Gastrocnemius medialis (tissue), 4 donors: ENCODE data around the gene GJC2. TPM values are rescaled to one million over a fixed set of nuclear protein-coding genes. Genes with fewer than 3 reads are reported as not detected.

ENCODE experiments used
- ATAC-seq, 2 donors: fragments of 150-250 bp; one replicate each; pipeline ENCODE4 v1.9.1; 2016
- DNase-seq, 2 donors: peaks; one replicate each; pipeline ENCODE4 v3.0.0-alpha.2; 2019
- H3K27ac ChIP-seq, 4 donors: fragments of 200-600 bp; sonication (generic); 1 replicate in 1 of 4; 2 replicates in 3 of 4; pipeline ENCODE4 v1.5.1; 2016 to 2018; ENCODE audit warnings: mild to moderate bottlenecking in 2 of 4, moderate library complexity in 1 of 4
- H3K27me3 ChIP-seq, 3 donors: fragments of 200-600 bp; sonication (generic) in 2 of 3; 1 replicate in 1 of 3; 2 replicates in 2 of 3; pipeline versions ENCODE4 v1.5.1 to v1.6.0; 2016 to 2019; ENCODE audit warnings: mild to moderate bottlenecking in 1 of 3, moderate library complexity in 1 of 3
- H3K36me3 ChIP-seq, 2 donors: fragments of 200-600 bp; sonication (generic) in 1 of 2; one replicate each; pipeline ENCODE4 v1.5.1; 2017 to 2018
- H3K4me1 ChIP-seq, 2 donors: fragments of 200-600 bp; sonication (generic) in 1 of 2; one replicate each; pipeline ENCODE4 v1.5.1; 2016 to 2017; ENCODE audit warnings: mild to moderate bottlenecking in 2 of 2
- H3K4me3 ChIP-seq, 4 donors: fragments of 200-600 bp; sonication (generic) in 3 of 4; 1 replicate in 1 of 4; 2 replicates in 3 of 4; pipeline ENCODE4 v1.5.1; 2016 to 2019; ENCODE audit warnings: mild to moderate bottlenecking in 2 of 4
- H3K9me3 ChIP-seq, 3 donors: fragments of 200-600 bp; sonication (generic) in 2 of 3; 1 replicate in 1 of 3; 2 replicates in 2 of 3; pipeline ENCODE4 v1.5.1; 2016 to 2019
- POLR2A ChIP-seq, 2 donors: fragments of 450-650 bp; IDR thresholded peaks; one replicate each; pipeline ENCODE4 v1.6.1; 2017; ENCODE audit warnings: antibody characterized with exemption in 2 of 2, mild to moderate bottlenecking in 2 of 2, moderate library complexity in 2 of 2
- in situ Hi-C, 4 donors: fragments of 200-750 bp; cut with MboI; loops; one replicate each; pipeline versions ENCODE4 v1.15.0 to v1.8.0; 2017; ENCODE audit warnings: low sequenced_read_pairs in 4 of 4
- intact Hi-C: fragments of 100-400 bp; cut with DNase I; formaldehyde crosslinking; loops from one replicate; pipeline ENCODE4 v1.15.1; 2023; ENCODE audit warnings: low total_unique reads
- total RNA-seq, 4 donors: library from RNA; depleted of rRNA; stranded (reverse); fragments of >200 nt; gene quantifications; one replicate each; pipeline versions ENCODE4 v1.1.0 to v1.2.3, GENCODE V29; 2016
- TF ChIP-seq, protein P1 (sequence below), 5 experiments: fragments of 450-650 bp in 3 of 5; fragments of 200-600 bp in 2 of 5; sonication (generic) in 2 of 5; IDR thresholded peaks in 4 of 5; conservative IDR thresholded peaks in 1 of 5; 1 replicate in 4 of 5; 2 replicates in 1 of 5; pipeline ENCODE4 v1.5.1; 2016 to 2019; ENCODE audit warnings: antibody characterized with exemption in 5 of 5, mild to moderate bottlenecking in 3 of 5, moderate library complexity in 3 of 5

Gene GJC2
- total RNA-seq, 4 donors from 2014 or later, result 0.26 to 0.64 TPM; not detected in 2

DNA sequence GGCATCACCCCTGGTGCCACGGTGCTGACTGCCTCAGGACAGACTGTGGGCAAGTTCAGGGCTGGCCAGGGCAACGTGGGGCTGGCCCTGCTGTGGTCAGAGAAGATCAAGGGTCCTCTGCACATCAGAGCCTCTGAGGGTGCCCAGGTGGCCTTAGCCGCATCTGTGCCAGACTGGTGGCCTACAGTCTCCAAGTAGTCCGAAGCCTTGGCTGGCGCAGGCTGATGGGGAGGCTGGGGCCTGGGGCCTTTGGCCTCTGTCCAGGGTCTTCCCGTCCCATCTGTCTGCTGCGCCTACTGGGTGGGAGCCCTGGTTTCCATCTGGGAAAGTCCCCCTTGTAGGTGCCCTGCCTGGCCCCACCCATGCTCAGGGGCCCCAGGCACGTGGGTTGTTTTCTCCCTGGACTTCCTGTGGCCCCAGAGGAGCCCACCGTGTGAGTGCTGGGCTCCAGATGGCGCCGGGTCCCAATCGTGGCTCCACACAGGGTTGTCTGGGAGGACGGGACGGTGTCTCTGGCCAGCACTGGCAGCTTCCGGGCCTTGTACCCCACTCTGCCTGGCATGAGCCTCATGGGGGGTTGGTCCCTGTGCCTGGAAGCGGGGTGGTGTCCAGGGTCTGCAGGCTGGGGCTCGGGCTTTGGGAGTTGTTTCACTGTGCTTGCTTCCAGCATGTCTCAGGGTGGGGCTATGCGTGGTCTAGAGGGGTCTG, 25.7 kb downstream of the GJC2 start:
- no peaks in the 10 kb centered on the region for H3K27me3 ChIP-seq
- ATAC-seq (no peak), DNase-seq (no peak)
- intact Hi-C loops (no loop called here), in situ Hi-C loops (no loop called here)
- H3K4me3 ChIP-seq, result no peak overlapping the region
- H3K4me1 ChIP-seq, result no peaks in the 10 kb centered on the region
- peaks cover 0 to 10% of the 10 kb centered on the region in 2 donors for H3K36me3 ChIP-seq
- TF ChIP-seq, protein P1, sequence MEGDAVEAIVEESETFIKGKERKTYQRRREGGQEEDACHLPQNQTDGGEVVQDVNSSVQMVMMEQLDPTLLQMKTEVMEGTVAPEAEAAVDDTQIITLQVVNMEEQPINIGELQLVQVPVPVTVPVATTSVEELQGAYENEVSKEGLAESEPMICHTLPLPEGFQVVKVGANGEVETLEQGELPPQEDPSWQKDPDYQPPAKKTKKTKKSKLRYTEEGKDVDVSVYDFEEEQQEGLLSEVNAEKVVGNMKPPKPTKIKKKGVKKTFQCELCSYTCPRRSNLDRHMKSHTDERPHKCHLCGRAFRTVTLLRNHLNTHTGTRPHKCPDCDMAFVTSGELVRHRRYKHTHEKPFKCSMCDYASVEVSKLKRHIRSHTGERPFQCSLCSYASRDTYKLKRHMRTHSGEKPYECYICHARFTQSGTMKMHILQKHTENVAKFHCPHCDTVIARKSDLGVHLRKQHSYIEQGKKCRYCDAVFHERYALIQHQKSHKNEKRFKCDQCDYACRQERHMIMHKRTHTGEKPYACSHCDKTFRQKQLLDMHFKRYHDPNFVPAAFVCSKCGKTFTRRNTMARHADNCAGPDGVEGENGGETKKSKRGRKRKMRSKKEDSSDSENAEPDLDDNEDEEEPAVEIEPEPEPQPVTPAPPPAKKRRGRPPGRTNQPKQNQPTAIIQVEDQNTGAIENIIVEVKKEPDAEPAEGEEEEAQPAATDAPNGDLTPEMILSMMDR (IDR thresholded peaks at IDR 0.05 in 4 of 5, conservative IDR thresholded peaks at IDR 0.05 in 1 of 5), result no peak
- no peak for TF ChIP-seq POLR2A (IDR thresholded peaks at IDR 0.05)
- no peak overlapping the region for H3K27ac ChIP-seq
- no peaks in the 10 kb centered on the region for H3K9me3 ChIP-seq

DNA sequence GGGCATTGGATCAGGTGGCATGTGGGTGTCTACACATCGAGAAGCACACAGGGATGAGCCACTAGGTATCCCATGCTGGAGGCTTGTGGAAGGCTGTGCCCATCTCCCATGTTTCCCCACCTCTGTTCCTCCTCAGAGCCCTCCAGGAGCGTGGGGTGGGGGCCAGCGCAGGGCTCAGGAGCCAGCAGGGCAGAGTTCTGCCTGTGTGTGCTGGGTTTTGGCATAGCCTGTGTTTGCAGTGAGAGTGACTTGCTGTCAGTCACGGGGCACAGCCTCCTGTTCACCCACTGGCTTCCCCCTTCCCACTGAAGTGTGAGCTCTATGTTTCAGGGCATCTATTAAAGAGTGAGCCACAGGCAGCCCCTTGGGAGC, 26.3 kb downstream of the GJC2 start:
- Histone ChIP-seq H3K27ac (no peak overlapping the region), H3K27me3 (no peaks in the 10 kb centered on the region), H3K36me3 (peaks cover 0 to 10% of the 10 kb centered on the region in 2 donors), H3K4me3 (no peak overlapping the region), H3K4me1 (peaks cover 2 to 3% of the 10 kb centered on the region in 2 donors), H3K9me3 (no peaks in the 10 kb centered on the region)
- intact Hi-C loops (no loop called here), in situ Hi-C loops (no loop called here)
- DNase-seq (no peak), ATAC-seq (no peak)
- TF ChIP-seq, protein P1 (IDR thresholded peaks at IDR 0.05 in 4 of 5, conservative IDR thresholded peaks at IDR 0.05 in 1 of 5), result no peak
- TF ChIP-seq POLR2A (IDR thresholded peaks at IDR 0.05), result no peak

DNA sequence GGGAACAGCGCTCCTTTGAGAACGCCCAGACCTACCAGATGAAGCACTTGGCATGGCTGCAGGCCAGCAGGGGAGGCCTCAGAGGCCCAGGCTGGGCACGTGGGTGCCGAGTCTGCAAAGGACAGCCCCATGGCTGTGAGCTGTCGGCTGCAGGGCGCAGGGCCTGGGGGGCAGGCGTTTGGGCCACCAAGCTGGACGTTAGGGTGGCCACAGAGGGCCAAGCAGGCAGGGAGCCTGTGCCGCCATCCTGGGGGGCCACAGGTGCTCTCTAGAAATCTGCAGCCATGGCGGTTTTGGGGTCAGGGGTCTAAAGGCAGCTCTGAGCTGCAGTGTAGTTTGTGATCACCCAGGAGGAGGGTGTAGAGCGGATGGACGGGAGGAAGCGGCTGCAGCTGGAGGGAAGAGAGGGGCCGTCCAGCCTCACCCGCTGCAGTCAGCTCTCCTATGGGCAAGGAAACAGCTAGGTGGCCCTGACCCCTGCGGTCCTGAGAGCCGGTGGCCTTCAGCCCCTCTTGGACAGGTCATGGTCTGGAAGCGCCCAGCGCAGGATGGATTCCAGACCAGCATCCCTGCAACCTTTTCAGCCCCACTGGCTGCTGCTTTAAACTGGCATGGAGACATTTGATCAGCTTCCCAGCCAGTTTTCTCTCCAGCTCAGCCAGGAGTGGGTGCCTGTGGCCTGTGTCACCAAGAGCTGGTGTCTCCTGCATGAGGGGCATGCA, 26.9 kb downstream of the GJC2 start:
- Histone ChIP-seq H3K4me3 (no peak overlapping the region), H3K4me1 (peaks cover 8 to 9% of the 10 kb centered on the region in 2 donors), H3K9me3 (no peaks in the 10 kb centered on the region), H3K27ac (no peak overlapping the region), H3K36me3 (peaks cover 0 to 10% of the 10 kb centered on the region in 2 donors), H3K27me3 (no peaks in the 10 kb centered on the region)
- intact Hi-C loops, result no loop called here
- no peak for TF ChIP-seq POLR2A (IDR thresholded peaks at IDR 0.05)
- TF ChIP-seq, protein P1 (IDR thresholded peaks at IDR 0.05 in 4 of 5, conservative IDR thresholded peaks at IDR 0.05 in 1 of 5), result no peak
- in situ Hi-C loops, result no loop called here
- DNase-seq (no peak), ATAC-seq (no peak)

DNA sequence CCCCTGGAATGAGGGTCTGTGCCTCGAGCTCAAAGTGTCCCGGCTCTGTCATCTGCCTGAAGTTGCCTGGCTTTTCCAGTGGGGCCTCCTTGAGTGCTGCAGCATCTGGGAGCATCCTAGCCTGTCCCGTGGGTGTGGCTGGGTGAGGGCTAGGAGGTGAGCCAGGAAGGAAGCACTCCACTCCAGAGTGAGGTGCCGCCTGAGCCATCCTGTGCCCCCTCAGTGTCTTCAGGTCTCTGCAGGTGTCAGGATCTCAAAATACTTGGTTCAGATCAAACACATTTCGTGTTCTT, 27.4 kb downstream of the GJC2 start:
- no peaks in the 10 kb centered on the region for H3K27me3 ChIP-seq
- in situ Hi-C loops (no loop called here), intact Hi-C loops (no loop called here)
- H3K4me3 ChIP-seq, result no peak overlapping the region
- ATAC-seq (no peak), DNase-seq (no peak)
- peaks cover 0 to 10% of the 10 kb centered on the region in 2 donors for H3K36me3 ChIP-seq
- H3K9me3 ChIP-seq, result no peaks in the 10 kb centered on the region
- H3K27ac ChIP-seq, result no peak overlapping the region
- no peak for TF ChIP-seq POLR2A (IDR thresholded peaks at IDR 0.05)
- TF ChIP-seq, protein P1 (IDR thresholded peaks at IDR 0.05 in 4 of 5, conservative IDR thresholded peaks at IDR 0.05 in 1 of 5), result no peak
- H3K4me1 ChIP-seq, result peaks cover 13% of the 10 kb centered on the region in 2 donors
